Vagina (tissue), 2 donors: ENCODE data around the gene ZP2.

Source experiments
- CTCF ChIP-seq, 3 experiments: fragments of 450-650 bp in 2 of 3; fragments of 200-600 bp in 1 of 3; sonication (generic) in 1 of 3; IDR thresholded peaks; one replicate each; pipeline ENCODE4 v1.5.1; 2017 to 2019; ENCODE audit warnings: antibody characterized with exemption in 3 of 3, mild to moderate bottlenecking in 2 of 3, moderate library complexity in 2 of 3
- POLR2A ChIP-seq, 2 donors: fragments of 450-650 bp; IDR thresholded peaks; one replicate each; pipeline ENCODE4 v1.6.1; 2017; ENCODE audit warnings: antibody characterized with exemption in 2 of 2, mild to moderate bottlenecking in 2 of 2, moderate library complexity in 2 of 2
- POLR2AphosphoS5 ChIP-seq, 2 donors: sonication (generic); formaldehyde crosslinking; IDR thresholded peaks; one replicate each; pipeline ENCODE4 v1.9.0; 2017; ENCODE audit warnings: antibody characterized with exemption in 2 of 2, mild to moderate bottlenecking in 2 of 2, low read depth in 1 of 2; ENCODE audit not compliant: insufficient read depth in 1 of 2

- TF ChIP-seq CTCF (IDR thresholded peaks at IDR 0.05) (no peak), POLR2A (IDR thresholded peaks at IDR 0.05) (no peak), POLR2AphosphoS5 (IDR thresholded peaks at IDR 0.05; ENCODE audit: insufficient read depth in 1 of 2, low read depth in 1 of 2) (no peak)
These were observed 42.0 kb downstream of the ZP2 start for GRCh38 chr16:21169249-21169981.
